GM18870 (cell line): Measurements from ENCODE around the gene IL25.
"Not testable (repeated sequence)": the region's sequence is repeated elsewhere in the genome, so short reads cannot be mapped to it uniquely, and the experiment has no call there.

Experiments
- ATAC-seq: cut with Tn5 transposase; IDR thresholded peaks from one replicate; pipeline ENCODE4 v1.9.1; 2021; ENCODE audit warnings: moderate library complexity; ENCODE audit not compliant: unreplicated experiment

The IL25 gene

DNA sequence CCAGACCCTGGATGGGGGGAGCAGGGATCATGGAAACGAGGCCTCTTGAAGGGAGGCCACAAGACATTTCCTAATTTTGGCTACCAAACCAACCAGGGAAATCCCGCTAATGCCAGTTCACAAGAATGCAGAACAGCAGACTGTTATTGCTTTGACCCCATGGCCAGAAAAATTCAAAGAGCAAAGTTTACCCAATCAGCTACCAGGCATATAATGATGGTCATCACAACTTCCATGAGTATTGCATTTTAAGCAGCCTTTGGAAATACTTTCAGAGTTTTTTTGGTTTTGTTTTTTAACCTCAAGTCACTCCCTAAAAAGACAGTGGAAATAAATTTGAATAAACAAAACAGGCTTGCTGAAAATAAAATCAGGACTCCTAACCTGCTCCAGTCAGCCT lies at the start of gene IL25:
TSS of gene IL25 (plus strand) at position 301 of the 400 bp plus-strand sequence.
- no peak for ATAC-seq

DNA sequence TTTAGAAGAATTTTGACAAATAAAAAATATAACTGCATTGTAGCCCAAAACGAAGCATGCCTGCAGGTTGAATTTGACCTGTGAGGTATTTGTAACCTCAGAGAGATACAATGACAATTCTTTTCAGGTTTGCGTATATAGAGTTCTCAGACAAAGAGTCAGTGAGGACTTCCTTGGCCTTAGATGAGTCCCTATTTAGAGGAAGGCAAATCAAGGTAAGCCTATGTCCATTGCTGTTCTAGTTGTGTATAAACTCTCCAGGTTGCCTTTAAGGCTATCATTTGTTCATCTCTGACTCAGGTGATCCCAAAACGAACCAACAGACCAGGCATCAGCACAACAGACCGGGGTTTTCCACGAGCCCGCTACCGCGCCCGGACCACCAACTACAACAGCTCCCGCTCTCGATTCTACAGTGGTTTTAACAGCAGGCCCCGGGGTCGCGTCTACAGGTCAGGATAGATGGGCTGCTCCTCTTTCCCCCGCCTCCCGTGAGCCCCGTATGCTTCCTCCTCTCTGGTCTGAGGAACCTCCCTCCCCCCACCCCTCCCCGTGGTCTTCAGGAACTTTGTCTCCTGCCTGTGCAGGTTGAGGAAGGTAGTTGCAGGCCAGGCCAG lies 48.7 kb upstream of the IL25 start:
- no peak for ATAC-seq

DNA sequence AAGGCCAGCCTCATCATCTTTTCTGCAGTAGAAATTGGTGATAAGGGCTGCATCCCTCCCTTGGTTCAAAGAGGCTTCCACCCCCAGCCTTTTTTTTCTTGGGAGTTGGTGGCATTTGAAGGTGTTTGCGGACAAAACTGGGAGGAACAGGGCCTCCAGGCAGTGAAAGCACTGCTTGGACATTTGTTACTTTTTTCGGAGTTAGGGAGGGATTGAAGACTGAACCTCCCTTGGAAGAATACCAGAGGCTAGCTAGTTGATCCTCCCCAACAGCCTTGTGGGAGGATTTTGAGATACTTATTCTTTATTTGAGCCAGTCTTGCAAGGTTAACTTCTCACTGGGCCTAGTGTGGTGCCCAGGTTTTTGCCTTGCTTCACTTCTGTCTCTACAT lies 48.2 kb upstream of the IL25 start:
- no peak for ATAC-seq

DNA sequence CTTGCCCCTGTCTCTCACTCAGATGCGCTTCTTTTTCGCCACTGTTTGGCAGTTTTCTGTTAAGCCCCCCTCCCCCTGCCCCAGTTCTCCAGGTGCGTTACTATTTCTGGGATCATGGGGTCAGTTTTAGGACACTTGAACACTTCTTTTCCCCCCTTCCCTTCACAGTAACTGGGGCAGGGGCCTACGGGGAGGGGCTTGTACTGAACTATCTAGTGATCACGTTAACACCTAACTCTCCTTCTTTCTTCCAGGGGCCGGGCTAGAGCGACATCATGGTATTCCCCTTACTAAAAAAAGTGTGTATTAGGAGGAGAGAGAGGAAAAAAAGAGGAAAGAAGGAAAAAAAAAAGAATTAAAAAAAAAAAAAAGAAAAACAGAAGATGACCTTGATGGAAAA lies 47.6 kb upstream of the IL25 start:
- ATAC-seq = no peak

DNA sequence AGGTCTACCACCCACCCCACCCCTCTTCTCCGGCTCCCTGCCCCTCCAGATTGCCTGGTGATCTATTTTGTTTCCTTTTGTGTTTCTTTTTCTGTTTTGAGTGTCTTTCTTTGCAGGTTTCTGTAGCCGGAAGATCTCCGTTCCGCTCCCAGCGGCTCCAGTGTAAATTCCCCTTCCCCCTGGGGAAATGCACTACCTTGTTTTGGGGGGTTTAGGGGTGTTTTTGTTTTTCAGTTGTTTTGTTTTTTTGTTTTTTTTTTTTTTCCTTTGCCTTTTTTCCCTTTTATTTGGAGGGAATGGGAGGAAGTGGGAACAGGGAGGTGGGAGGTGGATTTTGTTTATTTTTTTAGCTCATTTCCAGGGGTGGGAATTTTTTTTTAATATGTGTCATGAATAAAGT lies 46.9 kb upstream of the IL25 start:
- not testable (repeated sequence) for ATAC-seq

DNA sequence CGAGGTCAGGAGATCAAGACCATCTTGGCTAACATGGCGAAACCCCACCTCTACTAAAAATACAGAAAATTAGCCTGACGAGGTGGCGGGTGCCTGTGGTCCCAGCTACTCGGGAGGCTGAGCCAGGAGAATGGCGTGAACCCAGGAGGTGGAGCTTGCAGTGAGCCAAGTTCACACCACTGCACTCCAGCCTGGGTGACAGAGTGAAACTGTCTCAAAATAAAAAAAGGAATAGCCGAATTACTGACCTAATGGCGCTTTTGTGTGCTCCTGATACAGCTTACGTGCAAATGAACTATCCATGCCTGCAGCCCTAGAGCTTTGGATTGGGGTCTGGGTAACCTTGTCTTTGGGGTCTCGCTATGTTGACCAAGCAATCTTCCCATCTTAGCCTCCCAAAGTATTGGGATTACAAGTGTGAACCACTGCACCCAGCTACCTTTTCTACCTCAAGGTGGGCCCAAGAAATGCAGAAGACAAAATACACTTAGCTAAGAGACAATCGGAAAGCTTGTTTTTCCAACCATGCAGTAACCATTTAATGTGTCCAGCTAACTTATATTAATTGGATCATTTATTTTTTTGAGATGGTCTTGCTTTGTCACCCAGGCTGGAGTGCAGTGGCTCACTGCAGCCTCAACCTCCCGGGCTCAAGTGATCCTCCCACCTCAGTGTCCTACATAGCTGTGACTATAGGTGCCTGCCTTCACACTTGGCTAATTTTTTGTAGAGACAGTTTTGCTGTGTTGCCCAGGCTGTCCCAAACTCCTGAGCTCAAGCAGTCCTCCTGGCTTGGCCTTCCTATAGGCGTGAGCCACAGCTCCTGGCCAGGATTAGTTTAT lies 45.9 kb upstream of the IL25 start:
- no peak for ATAC-seq

DNA sequence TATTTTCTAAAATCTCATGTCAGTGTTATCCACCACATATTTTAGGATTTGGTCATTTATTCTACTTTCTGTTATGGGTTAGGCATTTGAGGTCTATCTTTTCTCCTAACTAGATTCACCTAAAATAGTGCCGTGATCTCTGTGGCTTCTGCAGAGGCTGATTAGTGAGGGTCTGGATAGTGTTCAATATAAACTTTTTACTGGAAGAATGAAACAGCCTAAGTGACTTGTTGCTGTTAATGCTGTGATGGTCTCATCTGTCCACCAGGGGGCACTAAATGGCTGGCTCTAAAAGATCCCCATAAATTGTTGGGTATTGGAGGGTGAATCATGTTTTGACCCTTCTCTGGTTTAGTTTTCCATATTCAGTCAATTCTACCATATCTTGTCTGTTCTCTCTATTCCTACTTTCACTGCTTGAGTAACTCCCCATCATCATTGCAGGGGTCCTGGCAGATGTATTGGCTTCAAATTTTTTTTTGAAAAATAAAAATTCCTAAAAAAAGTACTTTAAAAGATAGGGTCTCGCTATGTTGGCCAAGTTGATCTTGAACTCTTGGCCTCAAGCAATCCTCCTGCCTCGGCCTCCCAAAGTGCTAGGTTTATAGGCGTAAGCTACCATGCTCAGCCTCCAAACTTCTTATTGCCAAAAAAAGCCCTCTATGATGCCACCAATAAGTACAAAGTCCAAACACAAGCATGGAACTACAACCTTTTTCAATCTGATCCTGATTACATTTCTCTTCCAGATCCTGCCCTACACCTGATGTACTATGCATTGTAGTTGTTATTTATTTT lies 44.5 kb upstream of the IL25 start:
- no peak for ATAC-seq

DNA sequence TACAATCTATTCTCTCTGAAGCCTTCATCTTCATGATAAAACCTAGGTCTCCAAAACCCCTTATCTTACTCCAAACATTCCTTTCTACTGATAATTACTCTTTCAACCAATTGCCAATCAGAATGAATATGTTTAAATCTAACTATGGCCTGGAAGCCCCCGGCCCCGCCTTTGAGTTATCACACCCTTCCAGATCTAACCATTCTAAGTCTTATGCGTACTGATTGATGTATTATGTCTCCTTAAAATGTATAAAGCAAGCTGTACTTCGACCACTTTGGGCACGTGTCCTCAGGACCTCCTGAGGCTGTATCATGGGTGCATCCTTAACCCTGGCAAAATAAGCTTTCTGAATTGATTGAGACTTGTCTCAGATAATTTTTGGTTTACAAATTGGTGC lies 37.0 kb upstream of the IL25 start:
- no peak for ATAC-seq

DNA sequence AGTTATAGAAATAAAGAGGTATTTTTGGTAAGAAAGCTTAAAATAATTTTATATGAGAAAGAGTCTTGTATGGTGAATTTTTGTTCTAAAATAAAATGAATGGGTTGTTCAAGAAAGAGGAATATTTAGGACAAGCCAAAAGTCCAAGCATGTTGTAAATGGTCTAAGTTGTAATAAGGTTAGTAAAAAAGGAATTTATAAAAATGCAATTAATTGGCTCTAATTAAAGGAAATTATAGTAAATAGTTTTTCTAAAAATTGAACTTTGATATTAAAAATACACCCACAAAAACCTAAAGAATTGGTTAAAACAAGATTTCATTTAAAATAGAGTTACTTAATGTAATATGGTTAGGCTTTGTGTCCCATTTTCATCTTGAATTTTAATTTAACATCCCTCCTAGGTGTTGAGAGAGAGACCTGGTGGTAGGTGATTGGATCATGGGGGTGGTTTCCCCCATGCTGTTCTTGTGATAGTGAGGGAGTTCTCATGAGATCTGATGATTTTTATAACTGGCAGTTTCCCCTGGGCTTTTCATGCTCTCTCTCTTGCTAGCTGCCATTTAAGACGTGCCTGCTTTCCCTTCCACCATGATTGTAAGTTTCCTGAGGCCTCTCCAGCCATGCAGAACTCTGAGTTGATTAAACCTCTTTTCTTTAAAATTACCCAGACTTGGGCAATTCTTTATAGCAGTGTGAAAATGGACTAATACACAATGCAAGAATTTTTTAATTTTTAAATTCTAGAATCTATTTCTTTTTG lies 32.9 kb upstream of the IL25 start:
- ATAC-seq = no peak

DNA sequence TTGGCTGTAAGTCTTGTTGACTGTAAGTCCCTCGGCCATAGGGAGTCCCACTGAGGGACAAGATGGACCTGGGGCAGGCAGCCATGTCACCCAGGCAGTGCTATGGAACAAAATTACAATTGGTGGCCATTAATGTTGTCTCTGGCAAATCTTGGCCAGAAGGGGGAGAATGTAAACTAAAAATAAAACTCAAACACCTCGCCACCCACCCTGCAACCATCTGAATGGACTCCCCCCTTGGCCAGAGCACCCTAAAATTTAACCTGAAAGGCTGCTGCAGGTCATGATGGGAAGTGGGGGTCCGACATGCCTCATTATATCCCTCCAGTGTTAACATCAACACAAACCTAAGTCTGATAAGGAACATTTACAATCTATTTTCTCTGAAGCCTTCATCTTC lies 28.1 kb upstream of the IL25 start:
- ATAC-seq = no peak

DNA sequence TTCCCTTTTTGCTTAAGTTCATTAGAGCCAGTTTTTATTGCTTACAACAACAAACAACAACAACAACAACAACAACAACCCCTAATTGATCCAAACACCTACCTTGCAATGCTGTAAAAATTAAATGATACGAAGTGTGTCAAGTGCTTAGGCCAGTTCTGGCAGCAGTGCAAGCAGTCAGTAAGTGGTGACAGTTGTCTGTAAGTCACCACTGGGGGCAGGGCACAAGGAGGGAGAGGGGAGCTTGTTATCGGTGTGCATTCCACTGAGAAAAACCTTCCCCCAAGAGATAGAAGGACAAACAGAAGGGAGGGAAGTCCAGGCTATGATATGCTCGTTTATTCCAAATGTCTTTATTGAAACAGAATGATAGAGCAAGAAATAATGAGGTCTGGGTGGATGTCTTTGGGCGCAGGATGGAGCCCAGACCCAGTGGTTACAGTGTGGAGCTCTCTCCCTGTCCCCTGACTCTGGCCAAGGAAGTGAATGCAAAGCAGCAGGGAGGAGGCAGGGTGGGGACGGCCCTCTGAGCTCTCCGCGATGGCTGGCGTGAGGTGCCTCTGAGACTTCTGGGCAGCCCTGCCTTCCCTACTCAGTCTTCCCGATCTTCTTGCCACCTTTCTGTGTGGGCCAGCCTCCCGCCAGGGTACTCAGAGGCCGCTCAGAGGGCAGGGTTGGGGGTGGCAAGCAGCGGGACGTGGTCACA lies 26.5 kb upstream of the IL25 start:
- ATAC-seq = no peak

DNA sequence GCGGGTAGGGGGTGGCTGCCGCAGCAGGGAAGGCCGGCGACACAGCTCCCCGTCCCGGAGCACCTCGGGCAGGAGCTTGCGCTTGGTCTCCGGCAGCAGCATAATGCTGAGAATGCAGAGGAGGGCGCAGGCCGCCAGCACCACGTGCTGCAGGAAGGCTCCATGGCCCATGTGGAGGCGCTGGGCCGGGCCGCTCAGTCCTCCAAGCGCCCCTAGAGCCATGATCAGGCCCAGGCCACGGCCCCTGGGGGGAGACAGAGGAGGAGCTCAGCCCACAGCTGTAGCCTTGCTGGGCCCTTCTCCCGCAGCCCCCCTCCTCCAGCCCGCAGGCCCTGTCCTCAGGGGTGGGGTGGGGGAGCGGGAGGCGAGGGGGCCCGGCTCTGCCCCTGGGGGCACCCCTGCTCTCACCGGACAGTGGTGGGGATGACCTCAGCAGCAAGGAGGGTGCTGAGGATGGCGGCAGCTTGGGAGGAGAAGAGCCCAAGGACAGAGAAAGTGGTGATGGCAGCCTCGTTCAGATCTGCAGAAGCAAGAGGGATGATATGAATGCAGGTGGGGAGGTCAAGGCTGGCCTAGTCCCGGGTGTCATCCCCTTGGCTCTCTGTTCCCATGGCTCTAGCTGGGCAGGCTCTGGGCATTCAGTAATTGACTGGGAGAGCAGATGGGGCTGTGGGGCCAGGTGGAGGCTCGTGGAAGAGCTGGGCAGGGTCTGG lies 25.8 kb upstream of the IL25 start:
- no peak for ATAC-seq

DNA sequence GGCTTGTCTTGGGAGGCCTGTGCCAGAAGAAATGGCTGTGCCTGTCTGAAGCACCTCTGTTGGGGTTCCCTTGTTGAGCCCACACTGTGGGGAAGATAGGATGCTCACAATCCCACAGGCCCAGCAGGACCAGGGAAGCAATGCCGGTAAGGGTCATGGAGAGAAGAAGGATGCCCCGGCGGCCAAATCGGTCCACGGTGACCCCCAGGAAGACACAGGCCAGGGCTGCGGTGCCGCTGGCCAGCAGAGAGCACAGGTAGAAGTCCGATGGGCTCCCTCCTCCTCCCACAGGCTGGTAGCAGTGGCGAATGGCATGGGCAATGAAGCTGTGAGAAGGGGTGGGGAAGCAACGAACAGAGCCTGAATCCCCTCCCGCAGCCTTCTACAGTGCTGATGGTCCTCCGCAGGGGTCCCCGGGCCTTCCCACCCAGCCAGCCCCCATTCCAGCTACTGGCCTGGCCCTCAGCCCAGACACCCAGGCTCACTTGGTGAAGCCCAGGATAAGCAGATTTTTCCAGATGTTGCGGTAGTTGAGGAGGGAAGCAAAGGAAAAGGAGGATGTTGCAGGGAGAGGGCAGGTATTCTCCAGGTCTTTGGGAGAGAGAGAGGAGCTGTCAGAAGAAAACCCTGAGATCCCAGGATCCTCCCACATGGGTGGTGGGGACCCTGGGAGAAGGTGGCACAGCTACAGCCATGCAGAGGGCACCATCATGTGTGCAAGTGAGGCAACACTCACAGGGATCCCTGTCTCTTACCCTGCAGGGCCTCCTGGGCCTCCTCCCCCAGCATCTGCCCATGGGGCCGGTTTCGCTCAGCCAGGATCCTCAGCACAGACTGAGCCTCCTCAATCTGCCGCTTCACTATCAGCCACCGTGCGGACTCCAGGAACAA lies 25.0 kb upstream of the IL25 start:
- no peak for ATAC-seq

DNA sequence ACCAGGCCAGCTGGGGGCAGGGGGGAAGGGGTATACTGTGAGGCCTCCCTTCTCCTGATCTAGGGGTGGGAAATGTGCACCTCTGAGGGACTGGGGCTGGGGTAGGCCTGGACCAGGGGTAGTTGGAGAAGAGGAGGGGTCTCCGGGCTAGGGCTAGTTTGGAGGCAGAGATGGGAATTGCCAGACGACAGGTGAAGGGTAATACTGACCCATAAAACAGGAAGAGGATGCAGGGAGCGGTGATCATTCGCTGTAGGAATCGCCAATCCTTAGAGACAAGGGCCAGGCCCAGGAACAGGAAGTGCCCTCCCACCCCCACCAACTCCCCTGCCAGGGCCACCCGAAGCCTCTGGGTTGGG lies 24.3 kb upstream of the IL25 start:
- no peak for ATAC-seq

DNA sequence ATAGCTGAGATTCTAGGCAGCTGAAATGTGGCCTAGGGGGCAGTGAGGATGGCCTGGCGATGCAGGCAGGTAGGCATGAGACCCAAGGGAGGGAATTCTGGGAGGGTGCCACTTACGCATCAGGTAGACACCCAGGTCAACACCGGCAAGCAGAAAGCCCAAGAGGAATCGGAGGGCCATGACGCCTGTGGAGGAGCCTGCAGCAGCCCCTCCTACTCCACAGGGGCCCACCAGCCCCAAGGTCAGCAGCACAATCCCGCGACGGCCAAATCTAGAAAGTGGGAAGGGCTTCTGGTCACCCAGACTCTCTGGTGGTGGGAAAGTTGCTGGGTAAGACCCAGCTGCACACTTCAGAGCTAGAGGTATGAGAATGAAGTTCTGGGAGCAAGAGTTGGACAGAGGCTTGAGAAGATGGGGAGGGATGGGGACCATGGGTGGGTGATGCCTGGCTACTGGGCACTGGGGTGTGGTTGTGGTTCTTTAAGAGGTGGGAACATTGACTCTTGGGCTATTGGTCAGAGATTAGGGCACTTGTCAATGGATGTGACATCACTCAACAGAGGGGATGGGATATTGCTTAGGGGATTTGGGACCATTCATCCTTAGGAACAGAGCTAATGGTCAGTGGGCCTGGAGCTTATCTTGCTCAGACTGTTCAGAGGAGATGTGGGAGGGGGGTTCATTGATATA lies 23.3 kb upstream of the IL25 start:
- ATAC-seq = no peak

DNA sequence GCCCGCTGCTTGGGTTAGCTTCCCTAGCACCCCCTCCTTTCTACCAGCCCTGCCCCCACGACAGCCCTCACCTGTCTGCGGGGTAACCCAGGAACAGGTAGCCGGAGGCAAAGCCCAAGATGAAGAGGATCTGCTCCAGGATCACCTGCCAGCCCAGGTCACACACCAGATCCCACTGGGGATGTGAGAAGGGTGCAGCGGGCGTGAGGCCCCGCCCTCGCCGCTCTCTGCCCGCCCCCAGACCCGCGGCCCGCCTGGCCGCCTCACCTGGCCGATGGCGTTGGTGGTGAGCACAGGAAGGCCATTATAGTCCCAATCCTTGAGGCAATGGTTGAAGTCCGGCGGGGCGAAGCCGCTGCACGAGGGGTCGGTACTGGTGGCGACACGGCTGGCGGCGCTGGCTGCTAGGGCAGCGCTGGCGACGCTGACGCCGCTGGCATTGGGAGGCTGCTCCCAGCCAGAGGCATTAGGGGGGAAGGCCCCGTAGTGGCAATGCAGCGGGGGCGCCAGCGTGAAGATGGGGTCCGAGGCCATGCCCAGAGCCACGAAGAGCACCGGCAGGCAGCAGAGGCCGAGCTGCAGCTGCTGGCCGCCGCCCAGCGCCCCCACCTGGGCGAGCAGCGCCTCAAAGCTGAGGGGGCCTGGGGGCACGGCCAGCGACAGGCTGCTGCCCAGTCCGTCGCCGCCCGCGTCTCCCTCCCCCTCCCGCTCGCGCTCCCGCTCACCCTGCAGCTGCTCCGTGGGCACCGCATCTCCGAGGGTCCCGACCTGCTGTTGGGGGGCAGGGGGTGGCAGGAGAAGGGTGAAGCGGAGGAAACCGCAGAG lies 20.7 kb upstream of the IL25 start:
- no peak for ATAC-seq
